HPDE6-E6E7 (cell line): ENCODE results near the gene PPID.
"Not testable (repeated sequence)": the region's sequence is repeated elsewhere in the genome, so short reads cannot be mapped to it uniquely, and the experiment has no call there.

Experiments used
- DNase-seq: peaks from one replicate; pipeline ENCODE4 v3.0.0; 2011; ENCODE audit warnings: missing footprints; ENCODE audit errors: extremely low spot score

Gene PPID

DNA sequence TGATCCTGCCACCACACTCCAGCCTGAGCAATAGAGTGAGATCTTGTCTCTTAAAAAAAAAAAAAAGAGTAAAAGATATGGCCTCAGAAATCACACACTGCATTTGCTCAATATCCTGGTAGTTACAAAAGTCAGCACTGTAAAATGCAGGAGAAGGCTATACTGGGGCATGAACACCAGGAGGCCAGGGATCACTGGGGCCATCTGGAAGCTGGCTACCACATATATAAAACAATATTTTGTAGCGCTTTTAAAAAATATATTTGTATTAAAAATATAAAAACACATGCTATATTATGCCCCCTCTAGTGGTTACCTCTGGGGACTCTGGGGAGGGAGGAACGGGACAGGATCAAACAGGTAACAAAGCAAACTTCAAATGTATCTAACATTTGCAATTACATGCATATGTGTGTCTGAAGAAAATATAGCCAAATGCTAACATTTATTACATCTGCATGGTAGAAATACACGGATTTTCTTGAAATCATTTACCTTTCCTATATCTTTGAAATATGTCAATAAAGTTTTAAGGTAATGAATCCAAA lies 55.5 kb downstream of the PPID start:
- DNase-seq: peak; percentile 37

DNA sequence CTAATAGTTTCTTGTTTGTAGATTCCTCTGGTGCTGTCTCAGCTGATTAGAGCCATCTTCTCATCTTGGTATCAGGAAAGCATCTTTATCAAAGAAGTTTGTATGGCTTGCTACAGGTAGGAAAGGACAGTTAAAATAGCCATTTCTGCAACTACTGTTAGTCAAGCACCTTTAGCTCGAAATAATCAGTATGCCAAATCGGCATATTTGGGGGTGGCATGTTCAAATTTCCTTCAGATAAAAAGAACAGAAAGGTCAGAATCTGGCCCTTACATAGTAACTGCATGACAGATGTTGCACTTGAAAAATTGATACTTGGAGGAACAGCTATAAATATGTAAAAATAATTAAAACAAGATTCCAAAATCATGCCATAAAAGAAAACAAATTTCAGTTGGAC lies 56.3 kb downstream of the PPID start:
- DNase-seq: no peak

DNA sequence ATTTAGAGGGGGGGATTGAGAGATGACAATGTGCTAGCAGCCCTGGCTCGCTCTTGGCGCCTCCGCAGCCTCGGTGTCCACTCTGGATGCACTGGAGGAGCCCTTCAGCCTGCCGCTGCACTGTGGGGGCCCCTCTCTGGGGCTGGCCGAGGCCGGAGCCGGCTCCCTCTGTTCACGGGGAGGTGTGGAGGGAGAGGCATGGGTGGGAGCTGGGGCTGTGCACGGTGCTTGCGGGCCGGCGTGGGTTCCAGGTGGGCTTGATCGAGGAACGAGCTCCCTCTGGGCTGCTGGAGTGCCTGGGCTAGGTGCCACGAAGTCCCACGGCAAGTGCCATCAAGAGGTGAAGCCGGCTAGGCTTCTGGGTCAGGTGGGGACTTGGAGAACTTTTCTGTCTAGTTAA lies 58.4 kb downstream of the PPID start:
- DNase-seq: no peak

DNA sequence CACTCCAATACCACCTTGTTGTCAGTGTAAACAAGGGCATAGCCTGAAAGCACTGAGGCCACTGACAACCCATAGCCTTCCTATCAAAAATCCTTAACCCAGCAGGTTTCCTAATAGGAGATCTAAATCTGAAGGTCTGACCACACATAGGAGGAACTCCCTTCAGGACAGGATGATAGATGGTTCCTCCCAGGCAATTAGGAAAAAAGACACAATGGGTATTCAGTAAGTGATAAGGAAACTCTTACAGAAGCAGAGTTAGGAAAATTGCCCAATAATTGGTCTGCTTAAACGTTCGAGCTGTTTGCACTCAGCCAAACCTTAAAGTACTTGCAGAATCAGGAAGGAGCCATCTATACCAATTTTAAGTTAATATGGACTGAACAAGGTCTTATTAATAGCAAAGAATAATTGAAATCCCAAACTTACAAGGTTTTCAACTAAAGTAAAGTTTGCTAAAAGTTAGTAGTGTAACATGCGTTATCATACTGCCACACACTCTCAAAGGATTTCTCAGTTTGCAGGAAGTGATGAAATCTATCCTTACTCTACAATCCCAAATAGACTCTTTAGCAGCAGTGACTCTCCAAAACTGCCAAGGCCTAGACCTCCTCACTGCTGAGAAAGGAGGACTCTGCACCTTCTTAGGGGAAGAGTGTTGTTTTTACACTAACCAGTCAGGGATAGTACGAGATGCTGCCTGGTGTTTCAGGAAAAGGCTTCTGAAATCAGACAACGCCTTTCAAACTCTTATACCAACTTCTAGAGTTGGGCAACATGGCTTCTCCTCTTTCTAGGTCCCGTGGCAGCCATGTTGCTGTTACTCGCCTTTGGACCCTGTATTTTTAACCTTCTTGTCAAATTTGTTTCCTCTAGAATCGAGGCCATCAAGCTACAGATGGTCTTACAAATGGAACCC lies 59.2 kb downstream of the PPID start:
- DNase-seq: not testable (repeated sequence)

DNA sequence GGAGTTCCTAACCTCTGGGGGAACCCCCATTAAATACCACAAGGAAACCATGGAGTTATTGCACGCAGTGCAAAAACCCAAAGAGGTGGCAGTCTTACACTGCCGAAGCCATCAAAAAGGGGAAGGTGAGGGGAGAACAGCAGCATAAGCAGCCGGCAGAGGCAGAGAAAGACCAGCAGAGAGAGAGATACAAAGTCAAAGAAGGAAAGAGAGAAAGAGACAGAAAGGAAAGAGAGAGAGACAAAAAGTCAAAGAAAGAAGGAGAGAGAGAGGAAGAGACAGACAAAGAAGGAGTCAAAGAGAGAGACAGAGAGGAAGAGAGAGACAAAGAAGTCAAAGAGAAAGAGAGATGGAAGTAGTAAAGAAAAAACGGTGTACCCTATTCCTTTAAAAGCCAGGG lies 59.9 kb downstream of the PPID start:
- DNase-seq: not testable (repeated sequence)
